GM19240 (cell line): ENCODE data around the gene CABCOCO1.

Experiments used
- DNase-seq: peaks from one replicate; pipeline ENCODE4 v3.0.0; 2011; ENCODE audit warnings: low spot score; ENCODE audit not compliant: insufficient read length

The CABCOCO1 gene

DNA sequence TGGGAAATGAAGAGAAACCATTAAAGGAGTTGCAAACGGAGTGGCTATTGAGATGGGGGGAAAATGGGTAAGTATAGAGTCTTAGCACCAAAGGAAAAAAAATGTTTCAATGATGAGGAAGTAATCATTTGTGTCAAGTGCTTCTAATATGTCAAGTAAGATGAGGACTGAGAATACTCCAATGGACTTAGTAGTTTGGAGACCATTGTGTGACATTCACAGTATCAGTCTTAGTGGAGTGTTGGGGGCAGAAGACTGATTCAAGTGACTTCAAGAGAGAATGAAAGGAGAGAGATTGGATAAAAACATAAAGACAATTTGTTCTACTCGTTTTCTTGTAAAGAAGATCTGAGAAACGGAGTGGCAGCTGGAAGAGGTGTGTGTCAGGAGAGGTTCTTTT, 150.2 kb downstream of the CABCOCO1 start:
- DNase-seq, result no peak

- DNase-seq, result no peak
Observed at GRCh38 chr10:61814160-61814559, 151.4 kb downstream of the CABCOCO1 start.

DNA sequence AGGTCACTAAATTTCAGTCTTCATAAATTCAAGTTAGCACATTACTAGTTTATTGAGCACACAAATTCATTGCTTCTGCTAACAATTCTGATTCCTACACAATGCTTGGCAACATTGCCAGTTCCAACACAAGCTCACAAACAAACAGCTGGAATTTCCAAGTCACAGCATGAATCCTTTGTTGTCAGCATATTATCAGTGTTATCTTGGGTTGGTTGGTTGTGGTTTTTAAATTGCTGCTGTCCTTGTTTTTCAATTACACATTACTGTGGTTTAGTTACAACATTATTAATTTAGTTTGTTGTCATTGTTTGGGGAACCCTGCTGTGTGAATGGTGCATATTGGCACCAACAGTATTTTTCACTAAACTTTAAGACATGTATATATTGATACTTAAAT, 152.8 kb downstream of the CABCOCO1 start:
- DNase-seq, result no peak
